Measurements from ENCODE around the gene SCN5A.

- TF ChIP-seq, protein P1, sequence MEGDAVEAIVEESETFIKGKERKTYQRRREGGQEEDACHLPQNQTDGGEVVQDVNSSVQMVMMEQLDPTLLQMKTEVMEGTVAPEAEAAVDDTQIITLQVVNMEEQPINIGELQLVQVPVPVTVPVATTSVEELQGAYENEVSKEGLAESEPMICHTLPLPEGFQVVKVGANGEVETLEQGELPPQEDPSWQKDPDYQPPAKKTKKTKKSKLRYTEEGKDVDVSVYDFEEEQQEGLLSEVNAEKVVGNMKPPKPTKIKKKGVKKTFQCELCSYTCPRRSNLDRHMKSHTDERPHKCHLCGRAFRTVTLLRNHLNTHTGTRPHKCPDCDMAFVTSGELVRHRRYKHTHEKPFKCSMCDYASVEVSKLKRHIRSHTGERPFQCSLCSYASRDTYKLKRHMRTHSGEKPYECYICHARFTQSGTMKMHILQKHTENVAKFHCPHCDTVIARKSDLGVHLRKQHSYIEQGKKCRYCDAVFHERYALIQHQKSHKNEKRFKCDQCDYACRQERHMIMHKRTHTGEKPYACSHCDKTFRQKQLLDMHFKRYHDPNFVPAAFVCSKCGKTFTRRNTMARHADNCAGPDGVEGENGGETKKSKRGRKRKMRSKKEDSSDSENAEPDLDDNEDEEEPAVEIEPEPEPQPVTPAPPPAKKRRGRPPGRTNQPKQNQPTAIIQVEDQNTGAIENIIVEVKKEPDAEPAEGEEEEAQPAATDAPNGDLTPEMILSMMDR (conservative IDR thresholded peaks at IDR 0.05; ENCODE audit: low read depth, low read length): no peak
- TF ChIP-seq EZH2 (IDR thresholded peaks at IDR 0.05; ENCODE audit: borderline replicate concordance, low read depth, low read length, poor library complexity, severe bottlenecking): no peak
Measured at GRCh38 chr3:38698061-38698460, 48.6 kb upstream of the SCN5A start.

Measured in A673 (cell line).